GM19328 (cell line): Measurements from ENCODE around the gene BMP5.

ENCODE experiments used
- ATAC-seq: cut with Tn5 transposase; IDR thresholded peaks from one replicate; pipeline ENCODE4 v1.9.1; 2021; ENCODE audit warnings: mild to moderate bottlenecking, moderate library complexity; ENCODE audit not compliant: unreplicated experiment

The BMP5 gene

GRCh38 chr6:55818482-55818881 lies 56.9 kb downstream of the BMP5 start:
- no peak for ATAC-seq

DNA sequence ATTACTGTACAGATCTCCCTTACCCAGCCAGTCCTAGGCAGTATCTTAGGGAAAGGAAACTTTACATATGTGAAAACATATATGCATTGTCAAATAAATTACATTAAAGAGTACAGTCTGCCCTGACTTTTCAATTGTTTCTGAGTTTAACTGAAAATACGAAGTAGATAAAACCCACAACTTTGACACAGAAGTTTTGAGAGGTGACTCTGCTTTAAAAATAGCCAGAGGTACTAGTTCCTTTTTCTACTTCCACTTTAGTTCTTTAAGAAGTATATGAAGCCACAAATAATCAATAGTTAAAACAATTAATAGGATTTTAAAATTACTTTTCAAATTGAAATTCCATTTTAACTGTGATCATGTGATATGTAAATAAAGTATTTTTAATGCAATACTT lies 62.9 kb downstream of the BMP5 start:
- ATAC-seq, result no peak

DNA sequence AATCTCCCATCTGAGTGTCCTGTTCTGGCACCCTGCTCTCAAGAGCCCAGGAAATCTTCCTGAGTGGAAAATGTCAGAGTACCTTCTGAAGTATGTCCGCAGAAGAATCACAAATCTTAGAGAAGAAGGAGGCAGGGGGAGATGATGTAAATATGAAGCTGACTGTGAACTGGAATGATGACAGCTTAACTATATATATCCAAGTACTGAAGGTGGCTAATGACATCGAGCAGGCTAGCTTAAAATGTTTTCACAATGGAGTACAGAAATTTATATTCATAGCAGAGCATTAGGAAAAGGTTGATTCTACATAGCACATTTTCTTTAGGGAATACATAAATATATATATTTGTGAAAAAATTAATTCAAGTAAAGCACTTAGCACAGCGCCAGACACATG lies 64.3 kb downstream of the BMP5 start:
- no peak for ATAC-seq

GRCh38 chr6:55802259-55802658 lies 73.1 kb downstream of the BMP5 start:
- no peak for ATAC-seq

GRCh38 chr6:55798571-55798970 lies 76.8 kb downstream of the BMP5 start:
- ATAC-seq, result no peak

DNA sequence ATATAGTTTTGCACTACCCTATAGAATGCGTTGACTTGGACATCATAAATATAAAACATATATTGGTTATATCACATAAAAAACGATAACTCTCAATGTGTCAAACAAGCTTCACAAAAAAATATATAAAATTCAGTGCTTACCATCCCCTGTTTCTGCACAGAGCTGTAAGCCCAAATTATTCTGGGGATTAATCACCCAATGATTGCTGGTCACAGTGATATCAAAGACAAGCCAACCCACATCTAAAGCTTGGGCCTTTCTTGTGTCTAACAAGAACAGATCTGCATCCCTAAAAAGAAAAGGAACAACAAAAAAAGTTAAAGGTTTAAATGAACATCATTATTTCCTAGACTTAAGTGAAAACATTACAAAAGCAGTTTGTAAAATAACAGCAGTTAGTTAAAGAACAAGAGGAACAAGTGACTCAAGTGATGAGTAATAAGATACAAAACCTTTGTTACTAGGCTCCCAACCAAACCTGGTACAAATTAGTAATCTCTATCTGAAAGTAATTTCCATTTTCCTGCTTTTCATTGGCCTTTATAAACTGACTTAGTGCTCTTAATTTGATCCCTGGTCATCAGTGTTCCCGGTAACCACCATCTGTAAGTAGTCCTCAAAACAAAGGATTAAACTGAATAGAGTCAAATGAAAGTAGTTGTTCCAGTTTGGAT lies 81.1 kb downstream of the BMP5 start:
- ATAC-seq, result no peak

- no peak for ATAC-seq
Observed at GRCh38 chr6:55785273-55785672, 90.1 kb downstream of the BMP5 start.

DNA sequence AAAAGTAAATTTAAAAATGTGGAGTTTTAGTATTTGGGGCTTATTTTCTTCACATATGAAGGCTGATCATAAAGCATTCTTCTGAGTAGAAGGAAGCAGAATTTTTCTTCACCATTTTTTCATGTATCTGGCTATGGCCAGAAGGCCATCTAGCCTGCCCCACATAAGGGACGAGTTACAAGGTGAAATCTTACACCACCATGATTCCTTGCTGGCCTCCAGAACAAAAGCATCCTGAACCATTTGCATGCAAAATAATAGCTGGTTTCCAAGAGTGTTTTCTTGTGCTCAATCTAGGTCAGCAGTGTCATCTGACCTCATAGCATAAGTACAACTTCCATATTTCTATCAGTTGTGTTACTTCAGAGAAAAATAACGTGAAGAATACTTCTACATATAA lies 93.1 kb downstream of the BMP5 start:
- no peak for ATAC-seq

DNA sequence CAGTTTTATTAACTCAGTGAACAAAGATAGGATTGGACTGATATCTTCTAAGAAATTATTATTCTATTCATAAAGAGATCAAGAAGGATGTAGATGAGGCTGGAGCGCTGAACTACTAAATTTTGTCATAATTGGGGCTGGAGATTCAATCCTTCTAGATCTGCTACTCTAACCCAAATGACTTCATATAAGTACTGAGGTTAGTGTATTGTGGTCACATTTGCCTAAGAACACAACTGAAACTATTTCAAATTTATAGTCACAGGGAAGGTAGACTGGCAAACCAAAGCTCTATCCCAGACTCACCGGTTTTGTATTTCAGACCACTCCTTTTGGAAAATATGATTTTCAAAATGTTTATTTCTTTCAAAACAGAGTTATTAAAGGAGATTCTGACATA lies 96.7 kb downstream of the BMP5 start:
- ATAC-seq, result no peak

- ATAC-seq, result no peak
Observed at GRCh38 chr6:55777469-55777868, 97.9 kb downstream of the BMP5 start.

DNA sequence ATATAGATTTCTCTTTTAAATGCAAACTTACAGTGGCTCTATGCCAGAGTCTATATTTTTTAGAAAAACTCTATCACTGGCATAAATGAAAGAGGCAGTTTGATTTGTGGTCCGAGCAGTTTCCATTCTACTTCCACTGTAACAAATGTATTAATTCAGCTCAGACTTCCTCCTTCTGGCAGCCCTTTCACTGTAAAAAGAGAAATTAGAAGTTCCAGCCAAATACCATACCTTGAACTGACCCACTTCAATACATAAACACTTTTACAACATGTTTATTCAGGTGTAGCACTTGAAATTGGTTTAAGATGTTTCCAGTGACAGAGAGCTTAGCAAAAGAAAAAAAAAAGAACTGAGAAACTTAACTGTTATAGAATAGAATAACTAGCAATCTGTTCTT lies 99.3 kb downstream of the BMP5 start:
- ATAC-seq, result no peak

- no peak for ATAC-seq
Observed at GRCh38 chr6:55775029-55775318, 100.4 kb downstream of the BMP5 start.

DNA sequence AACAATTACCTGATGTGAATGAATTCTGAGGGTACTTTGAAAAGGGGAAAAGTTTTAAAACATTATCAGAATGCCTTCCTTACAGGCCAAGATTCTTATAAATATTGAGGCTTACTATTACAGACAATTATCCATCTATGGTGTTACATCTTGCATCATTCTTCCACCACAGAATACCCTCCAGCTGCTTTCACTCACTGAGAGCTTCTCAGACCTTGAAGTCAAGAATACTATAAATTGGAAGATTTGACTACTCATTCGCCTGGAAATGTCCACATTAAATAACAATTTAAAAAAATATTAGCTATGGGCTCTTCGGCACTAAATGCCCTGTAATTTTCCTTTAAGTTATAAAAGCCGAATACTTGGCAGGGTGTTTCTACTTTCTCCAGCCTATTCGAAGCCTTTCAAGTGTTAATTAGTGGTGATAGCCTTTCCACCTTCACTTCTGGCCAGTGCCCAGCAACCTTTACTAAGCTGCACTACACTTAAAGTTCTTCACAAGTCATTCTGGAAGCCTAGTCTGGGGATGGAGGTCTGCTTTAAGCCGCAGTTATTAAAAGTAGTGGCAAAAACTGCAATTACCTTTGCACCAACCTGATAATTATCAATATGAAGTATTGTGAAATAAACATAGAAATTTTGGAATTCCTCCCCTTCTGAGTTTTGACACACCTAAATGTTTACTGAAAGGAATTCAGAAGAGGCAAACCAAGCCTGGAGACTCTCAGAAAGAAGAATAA lies 100.9 kb downstream of the BMP5 start:
- ATAC-seq, result no peak

GRCh38 chr6:55773620-55774216 lies 101.7 kb downstream of the BMP5 start:
- no peak for ATAC-seq

DNA sequence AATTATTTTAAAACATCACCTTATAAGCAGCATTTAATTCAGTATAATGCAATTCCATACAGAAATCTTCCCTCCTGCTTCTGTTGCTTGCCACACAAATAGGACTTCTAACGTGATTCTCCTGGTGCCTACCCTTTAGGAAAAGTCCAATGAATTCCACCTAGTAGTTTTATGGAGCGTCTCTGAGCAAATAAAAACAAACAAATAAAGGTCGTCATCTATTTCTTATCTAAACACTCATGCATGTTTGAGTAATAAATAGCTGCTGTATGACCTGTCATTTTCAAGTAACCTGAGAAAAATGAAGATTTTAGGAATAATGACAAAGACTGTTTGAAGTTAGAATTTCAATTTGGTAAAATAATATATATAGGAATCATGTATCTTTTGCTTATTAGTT lies 102.7 kb downstream of the BMP5 start:
- no peak for ATAC-seq

DNA sequence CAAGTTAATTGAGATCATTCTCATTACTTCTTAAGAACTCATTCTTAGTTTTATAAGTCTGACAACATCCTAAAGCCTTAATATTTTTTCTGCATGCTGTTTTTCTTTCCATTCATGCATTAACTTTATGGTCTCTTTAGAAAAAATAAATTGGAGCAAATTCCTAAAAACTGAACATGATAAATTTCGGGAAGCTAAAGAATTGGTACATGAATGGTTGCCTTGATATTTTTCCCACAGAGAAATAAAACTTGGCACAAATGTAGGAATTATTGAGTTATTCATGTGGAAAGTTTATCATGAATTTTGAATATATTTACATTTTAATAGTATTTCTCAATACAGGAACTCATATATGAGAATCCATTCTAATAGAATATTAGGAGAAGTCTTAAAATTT lies 115.9 kb downstream of the BMP5 start:
- ATAC-seq, result no peak

- no peak for ATAC-seq
Observed at GRCh38 chr6:55758156-55758937, 117.0 kb downstream of the BMP5 start.

DNA sequence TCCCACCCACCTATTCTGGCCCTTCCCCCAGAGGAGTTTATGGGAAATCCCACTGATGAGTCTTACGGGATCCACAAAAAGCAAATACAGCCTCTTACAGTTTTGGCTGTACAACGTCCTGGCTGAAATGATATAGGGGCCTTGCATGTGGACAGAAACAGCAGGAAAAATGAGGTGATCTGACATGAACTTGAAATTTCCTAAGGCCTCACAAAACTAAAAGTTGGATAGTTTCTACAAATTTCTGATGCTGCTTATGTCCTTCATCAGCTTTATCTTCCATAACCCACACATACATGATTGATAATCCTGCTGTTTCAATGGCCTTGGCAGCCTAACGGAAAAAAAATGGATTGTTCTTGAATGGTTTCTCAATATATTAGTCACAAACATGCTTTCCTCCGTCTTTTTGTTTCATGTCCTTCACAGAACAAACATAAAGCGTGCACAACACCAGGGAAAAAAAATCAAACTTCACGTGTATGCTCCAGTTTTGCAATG lies 118.8 kb downstream of the BMP5 start:
- no peak for ATAC-seq

GRCh38 chr6:55748880-55749279 lies 126.5 kb downstream of the BMP5 start:
- no peak for ATAC-seq

- no peak for ATAC-seq
Observed at GRCh38 chr6:55746473-55746872, 128.9 kb downstream of the BMP5 start.

DNA sequence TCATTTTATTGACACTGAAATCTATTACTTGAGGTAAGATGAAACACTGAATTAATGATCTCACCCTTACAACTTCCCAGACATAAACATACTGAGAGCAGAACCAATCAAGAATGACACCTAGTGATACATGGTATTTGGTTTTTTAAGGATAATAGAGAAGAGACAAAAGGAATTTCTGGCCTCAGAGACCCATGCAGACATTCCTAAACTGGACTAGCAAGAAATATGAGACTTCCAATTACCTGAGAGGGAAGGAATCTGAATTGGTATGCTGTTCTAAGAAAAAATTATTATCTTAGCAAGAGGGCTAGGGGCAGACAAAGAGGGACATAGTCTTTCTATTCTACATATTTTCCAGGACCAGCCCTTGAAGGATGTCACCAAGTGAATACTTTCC lies 141.1 kb downstream of the BMP5 start:
- no peak for ATAC-seq

GRCh38 chr6:55729665-55730064 lies 145.7 kb downstream of the BMP5 start:
- no peak for ATAC-seq
